GM19372 (cell line): Measurements from ENCODE around the gene OTUD5.
"Not testable (repeated sequence)": the region's sequence is repeated elsewhere in the genome, so short reads cannot be mapped to it uniquely, and the experiment has no call there.

Experiments used
- ATAC-seq: cut with Tn5 transposase; IDR thresholded peaks from one replicate; pipeline ENCODE4 v1.9.1; 2021; ENCODE audit warnings: mild to moderate bottlenecking, low read depth, moderate library complexity; ENCODE audit not compliant: unreplicated experiment

The OTUD5 gene, protein sequence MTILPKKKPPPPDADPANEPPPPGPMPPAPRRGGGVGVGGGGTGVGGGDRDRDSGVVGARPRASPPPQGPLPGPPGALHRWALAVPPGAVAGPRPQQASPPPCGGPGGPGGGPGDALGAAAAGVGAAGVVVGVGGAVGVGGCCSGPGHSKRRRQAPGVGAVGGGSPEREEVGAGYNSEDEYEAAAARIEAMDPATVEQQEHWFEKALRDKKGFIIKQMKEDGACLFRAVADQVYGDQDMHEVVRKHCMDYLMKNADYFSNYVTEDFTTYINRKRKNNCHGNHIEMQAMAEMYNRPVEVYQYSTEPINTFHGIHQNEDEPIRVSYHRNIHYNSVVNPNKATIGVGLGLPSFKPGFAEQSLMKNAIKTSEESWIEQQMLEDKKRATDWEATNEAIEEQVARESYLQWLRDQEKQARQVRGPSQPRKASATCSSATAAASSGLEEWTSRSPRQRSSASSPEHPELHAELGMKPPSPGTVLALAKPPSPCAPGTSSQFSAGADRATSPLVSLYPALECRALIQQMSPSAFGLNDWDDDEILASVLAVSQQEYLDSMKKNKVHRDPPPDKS

GRCh38 chrX:48957477-48957826, at the start of gene OTUD5:
Gene OTUD5 (minus strand): TSS chrX:48957607. CDS start chrX:48957570, 37 bp downstream.
- ATAC-seq, result peak; percentile 40

DNA sequence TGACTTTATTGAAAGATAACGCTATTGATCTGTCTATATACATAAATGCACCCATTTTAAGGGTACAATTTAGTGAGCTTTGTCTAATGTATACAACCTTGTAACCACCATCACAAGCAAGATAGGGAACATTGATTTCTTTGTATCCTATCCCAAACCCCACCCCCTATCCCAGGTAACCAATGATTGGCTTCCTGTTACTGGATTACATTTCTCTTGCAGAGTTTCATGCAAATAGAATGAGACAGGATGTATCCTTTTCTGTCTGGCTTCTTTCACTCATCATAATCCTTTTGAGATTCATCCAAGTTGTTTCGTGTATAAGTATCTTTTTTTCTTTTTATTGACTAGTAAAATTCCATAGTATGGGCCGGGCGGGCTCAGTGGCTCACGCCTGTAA, 46.3 kb upstream of the OTUD5 start:
- ATAC-seq, result no peak

GRCh38 chrX:49002091-49002935, 44.9 kb upstream of the OTUD5 start, which contains the start of gene GRIPAP1:
Gene GRIPAP1 (minus strand): TSS chrX:49002264. CDS start chrX:49002229, 35 bp downstream.
- ATAC-seq, result peak; percentile 75

- peak; percentile 29 for ATAC-seq
Measured at GRCh38 chrX:49001521-49002090, 44.2 kb upstream of the OTUD5 start.

DNA sequence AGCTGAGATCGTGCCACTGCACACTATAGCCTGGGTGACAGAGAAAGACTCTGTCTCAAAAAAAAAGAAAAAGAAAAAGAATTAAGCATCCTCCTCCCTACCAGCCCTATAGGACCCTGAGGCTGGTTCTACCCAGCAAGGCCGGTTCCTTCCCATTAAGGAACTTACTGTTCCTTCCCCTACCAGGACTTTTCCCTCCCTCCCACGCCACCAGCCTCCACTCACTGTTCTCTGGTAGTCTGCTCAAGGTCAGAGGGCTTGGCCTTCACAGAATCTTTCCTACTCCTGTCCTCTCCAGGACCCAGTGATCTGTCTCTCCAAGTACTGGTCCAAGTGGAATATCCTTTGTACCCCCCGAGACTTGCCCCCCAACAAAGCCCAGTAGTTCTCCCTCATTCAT, 43.2 kb upstream of the OTUD5 start:
- ATAC-seq, result no peak

DNA sequence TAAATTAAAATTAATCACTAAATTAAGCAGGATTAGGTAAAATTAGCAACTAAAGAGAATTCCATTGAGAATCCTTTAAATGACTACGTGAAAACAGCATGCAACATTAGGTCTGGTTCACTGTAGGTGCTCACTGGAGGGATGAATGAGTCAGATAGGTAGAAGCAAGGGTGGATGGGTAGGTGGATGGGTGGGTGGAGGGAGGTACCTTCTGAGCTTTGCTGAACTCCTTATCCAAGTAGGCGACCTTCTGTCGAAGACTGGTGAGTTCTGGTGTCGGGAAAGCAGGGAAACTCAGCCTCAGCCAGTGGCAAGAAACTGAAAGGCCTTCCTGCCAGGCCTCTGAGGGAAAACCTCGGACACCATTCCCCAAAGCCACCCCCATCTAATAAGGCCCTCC, 41.6 kb upstream of the OTUD5 start:
- ATAC-seq, result no peak

- ATAC-seq, result no peak
Measured at GRCh38 chrX:48998391-48998790, 41.0 kb upstream of the OTUD5 start.

- no peak for ATAC-seq
Measured at GRCh38 chrX:48997865-48998264, 40.5 kb upstream of the OTUD5 start.

GRCh38 chrX:48997455-48997854, 40.0 kb upstream of the OTUD5 start:
- ATAC-seq, result no peak

DNA sequence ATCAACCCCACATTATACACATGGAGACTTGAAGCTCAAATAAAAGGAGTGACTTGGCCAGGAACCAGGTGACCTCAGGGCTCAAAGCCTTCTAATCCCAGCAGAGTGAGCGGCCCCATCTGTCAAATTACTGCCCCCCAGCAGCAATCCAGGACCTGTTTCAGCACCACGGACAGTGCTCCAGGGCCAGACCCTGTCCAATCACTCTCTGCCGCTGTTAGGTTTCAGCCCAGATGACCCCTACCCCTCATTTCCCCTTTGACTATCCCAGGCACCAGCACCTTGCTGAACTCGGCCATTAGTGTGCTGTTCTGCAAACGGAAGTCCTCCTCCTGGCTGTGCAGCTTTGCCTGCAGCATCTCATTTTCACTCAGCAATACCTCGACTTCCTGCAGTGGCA, 39.6 kb upstream of the OTUD5 start:
- ATAC-seq, result no peak

DNA sequence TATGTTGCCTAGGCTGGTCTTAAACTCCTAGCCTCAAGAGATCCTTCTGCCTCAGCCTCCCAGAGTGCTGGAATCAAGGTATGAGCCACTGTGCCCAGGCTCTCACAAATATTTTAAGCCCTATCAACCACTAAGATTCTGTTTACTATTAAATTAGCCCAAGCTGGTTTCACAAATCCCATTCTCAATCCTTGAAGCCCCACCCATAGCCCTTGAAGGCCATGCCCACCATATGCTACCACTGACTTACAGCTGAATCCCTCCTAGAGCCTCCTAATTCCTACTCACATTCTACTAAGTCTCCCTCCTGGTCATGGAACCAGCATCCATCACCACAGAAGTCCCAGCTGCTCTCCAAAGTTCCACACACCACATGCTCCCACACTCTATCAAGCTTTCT, 34.9 kb upstream of the OTUD5 start:
- ATAC-seq, result no peak

DNA sequence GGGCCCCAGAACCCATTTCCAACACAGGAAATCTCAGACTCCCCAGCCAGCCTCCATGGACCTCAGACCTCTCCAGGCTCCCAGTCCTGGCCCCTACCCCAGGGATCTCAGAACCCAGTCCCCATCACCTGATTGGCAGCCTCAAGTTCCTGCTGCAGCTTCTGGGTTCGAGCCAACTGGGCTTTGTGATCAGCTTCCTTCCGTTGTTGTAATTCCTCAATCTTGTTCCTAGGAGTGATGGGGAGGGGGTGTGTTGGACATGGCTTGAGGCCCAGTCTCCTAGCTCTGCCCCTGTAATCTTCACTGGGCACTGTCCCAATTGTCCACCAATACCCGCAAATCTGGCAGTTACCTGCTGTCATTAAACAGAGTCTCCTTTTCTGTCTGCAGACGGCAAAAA, 32.1 kb upstream of the OTUD5 start:
- ATAC-seq, result no peak

GRCh38 chrX:48983896-48984295, 26.5 kb upstream of the OTUD5 start:
- ATAC-seq, result no peak

DNA sequence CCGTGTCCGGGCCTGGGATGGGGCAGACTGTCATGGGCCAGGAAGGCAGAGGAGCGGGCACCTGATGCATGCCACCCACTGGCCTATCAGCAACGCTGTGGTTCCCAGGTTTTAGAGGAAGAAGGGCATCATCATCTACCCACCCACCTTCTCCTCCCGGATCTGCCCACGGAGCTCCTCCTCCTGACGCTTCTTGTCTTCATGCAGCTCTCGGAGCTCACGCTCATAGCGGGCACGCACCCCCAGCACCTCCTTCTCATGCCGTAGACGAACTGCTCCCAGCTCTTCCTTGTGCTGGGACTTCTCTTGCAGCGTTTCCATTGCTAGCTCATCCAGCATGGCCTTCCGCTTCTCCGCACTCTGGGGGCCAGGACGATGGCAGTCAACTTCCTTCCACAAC, 25.7 kb upstream of the OTUD5 start:
- no peak for ATAC-seq

DNA sequence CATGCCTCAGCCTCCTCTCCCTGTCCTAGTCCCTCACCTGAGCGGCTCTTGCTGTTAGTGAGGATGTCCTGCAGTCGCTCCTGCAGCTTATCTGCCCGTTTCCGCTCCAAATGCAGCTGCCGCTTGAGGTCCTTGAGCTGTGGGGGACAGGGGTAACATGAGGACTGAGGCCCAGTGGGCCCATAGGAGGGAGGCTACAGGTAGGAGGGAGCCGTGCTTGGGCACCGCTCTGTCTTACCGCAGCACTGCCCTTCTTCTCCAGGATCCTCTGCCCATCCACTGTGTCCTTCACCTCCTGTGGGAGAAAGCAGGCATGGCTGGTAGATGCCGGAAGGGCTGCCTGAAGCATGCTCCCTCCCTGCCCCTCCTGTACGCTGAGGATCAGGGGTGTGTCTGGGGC, 23.8 kb upstream of the OTUD5 start:
- ATAC-seq, result no peak

GRCh38 chrX:48980341-48980740, 22.9 kb upstream of the OTUD5 start:
- not testable (repeated sequence) for ATAC-seq

DNA sequence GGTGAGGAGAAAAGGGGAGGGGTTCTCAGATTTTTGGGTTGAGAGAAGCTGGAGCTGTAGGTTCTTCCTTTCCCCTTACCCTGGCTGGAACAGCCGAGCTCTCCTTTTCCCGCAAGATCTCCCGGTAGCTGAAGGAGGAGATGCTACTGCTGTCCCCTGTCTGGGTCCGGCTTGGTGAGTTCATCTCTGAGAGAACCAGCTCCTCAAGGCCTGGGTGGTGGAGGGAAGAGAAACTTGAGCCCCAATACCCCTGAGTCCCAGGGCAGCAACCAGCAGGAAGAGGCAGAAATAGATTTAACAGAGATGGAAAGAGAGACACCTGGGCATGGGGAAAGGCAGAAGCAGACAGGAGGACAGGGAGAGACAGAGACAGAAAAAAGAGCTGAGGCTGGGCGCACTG, 20.8 kb upstream of the OTUD5 start:
- no peak for ATAC-seq

GRCh38 chrX:48976086-48976485, 18.7 kb upstream of the OTUD5 start:
- no peak for ATAC-seq

DNA sequence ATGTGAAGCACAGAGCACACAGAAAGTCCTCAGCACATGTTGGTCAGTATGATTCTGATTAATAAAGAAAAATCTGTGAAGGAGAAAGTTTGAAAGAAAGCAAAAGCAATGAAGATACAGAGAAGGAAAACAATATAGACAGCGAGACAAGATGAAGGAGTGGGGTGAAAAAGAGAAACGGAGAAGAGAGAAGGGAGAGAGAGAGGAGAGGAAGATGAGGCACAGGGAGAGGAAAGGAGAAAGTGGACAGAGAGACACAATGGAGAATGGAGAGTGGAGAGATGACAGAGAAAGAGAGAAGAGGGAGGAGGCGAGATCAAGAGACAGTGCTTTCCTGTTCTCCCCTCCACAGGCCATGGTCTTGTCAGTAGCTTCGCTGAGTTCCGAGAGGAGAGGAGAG, 18.1 kb upstream of the OTUD5 start:
- no peak for ATAC-seq

DNA sequence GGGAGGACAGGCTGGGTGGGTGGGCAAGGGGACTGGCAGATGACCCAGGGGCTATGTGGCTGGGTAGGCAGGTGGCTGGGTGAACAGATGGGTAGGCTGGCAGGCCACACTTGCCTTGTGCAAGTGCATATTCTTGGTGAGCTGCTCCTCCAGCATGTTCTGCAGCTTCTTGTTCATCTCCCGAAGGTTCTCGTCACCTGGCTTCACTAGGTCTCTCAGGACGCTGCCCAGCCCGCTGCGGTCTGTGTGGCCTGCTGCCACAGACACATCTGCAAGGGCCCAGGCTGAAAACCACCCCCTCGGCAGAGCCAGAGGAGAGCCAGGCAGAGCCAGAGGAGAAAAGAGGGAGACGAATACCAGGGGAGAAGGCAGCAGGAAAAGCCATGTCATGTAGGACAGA, 17.6 kb upstream of the OTUD5 start:
- ATAC-seq, result no peak

GRCh38 chrX:48974574-48974973, 17.2 kb upstream of the OTUD5 start:
- ATAC-seq, result no peak
